NOMO-1 treated with dmso at 0.1 percent for 144 hours (cell line): Measurements from ENCODE around the gene NFKBIB.

Experiments
- DNase-seq: peaks from one replicate; lab custom pipeline; 2025; ENCODE audit not compliant: unreplicated experiment; lab: John Stamatoyannopoulos, UW

The NFKBIB gene

DNA sequence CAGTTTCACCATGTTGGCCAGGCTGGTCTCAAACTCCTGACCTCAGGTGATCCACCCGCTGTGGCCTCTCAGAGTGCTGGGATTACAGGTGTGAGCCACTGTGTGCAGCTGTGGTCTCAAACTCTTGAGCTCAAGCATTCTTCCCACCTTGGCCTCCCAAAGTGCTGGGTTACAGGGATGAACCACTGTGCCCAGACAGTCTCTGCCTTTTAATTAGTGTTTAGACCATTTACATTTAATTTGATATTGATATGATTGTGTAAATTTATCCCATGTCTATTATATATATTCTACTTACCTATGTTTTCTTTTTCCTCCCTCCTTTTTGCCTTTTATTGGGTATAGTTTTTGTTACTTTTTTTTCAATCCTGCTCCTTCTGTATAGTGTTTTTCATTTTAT lies 1.9 kb downstream of the NFKBIB start:
- DNase-seq = no peak

DNA sequence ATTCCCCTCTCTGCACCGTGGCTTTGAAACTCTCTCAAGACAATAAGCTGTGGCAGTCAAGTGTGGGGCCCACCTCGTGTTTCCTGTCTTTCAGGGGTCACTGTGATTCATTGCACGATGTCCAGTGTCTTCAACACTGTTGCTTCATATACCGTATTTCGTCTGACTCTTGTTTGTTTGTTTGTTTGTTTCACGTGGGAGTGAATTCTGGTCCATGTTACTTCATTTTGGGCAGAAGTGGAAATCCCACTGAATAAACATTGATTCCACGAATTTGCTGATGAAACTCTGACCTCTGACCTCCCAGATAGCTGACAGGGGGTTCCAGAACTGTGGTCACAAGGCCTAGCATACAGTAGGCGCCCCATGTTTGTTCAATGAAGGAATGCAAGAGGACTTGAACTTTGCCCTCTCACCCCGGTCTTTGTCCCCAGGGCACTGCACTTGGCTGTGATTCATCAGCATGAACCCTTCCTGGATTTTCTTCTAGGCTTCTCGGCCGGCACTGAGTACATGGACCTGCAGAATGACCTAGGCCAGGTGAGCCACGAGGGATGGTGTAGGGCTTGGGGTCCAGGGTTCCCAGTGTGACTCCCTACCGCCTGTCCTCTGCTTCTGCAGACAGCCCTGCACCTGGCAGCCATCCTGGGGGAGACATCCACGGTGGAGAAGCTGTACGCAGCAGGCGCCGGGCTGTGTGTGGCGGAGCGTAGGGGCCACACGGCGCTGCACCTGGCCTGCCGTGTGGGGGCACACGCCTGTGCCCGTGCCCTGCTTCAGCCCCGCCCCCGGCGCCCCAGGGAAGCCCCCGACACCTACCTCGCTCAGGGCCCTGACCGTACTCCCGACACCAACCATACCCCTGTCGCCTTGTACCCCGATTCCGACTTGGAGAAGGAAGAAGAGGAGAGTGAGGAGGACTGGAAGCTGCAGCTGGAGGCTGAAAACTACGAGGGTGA lies 5.1 kb downstream of the NFKBIB start:
- no peak for DNase-seq

DNA sequence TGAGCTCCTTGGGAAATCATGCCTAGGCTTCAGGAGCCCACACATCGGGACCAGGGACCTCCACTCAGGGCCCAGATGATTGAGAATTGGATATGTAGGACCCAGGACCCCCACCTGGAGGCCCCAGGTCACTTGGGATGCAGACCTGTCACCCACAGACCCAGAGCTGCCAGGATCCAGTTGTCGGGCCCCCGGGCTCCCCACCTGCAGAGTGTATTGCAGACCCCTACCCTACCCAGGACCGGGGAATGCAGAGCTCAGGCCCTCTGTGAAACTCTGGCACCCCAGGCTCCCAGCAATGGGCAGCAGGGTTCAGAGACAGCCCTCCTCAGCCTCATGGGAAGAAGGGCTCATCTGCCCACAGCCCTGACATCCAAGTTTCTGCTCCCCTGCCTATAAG lies 5.9 kb downstream of the NFKBIB start:
- no peak for DNase-seq

DNA sequence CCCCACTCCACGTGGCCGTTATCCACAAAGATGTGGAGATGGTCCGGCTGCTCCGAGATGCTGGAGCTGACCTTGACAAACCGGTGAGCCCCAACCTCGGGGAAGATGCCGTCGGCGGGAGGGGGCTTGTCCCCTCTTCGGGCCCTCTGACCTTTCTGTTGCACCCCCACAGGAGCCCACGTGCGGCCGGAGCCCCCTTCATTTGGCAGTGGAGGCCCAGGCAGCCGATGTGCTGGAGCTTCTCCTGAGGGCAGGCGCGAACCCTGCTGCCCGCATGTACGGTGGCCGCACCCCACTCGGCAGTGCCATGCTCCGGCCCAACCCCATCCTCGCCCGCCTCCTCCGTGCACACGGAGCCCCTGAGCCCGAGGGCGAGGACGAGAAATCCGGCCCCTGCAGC lies 7.5 kb downstream of the NFKBIB start:
- no peak for DNase-seq

DNA sequence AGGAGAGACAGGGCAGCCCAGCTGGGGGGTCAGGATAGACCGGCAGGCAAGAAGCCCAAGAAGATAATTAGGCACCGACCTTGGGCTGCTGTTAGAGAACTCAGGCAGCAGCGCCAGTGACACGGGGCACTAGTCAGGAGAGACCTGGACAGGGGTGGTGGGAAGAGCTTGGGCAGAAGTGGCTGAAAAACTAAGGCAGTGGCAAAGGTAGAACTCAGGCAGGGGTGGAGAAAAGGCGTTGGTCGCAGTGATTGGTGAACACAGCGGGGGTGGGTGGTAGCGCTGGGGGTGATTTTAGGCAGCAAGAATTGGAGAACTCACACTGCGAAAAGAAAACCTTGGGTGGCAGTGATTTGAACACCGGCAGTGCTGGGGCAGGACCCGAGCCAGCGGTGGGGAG lies 7.9 kb downstream of the NFKBIB start:
- DNase-seq = no peak

DNA sequence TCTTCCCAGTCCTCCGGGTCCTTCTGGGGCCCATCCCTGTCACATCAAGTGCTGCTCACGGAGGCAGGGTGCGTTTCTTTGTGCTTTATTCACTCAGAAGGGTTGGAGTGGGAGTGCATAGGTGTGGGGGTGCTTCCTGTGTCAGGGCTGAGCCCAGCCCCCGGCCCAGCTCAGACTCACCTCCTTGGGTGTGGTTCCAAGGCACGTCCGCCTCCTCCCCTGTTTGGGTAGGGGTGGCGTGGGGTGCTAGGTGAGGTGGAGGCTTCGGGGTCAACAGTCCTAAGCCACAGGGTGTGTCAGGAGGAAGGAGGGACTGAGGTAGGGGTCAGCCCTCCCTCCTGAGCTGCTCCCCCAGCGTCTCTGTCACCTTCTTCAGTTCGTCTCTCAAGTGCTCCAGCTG lies 9.1 kb downstream of the NFKBIB start:
- DNase-seq = no peak

DNA sequence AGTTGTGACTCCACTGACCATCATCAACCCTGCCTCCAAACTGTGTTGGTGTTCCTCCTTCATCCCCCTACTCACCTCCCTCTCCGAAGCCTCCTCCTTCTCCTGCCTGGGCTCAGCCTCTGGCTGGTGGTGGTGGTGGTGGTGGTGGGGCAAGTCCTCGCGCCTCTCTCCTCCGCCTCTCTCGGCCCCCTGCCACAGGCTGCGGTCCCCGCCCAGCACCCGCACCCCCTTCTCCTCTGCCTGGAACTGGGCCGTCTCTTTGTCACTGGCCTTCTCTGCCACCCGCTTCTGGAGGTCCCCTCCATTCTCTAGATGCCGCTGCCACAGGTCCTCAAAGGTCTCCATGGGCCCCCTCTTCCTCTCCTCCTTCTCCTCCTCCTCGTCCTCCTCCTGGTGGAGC lies 10.7 kb downstream of the NFKBIB start:
- DNase-seq = no peak

DNA sequence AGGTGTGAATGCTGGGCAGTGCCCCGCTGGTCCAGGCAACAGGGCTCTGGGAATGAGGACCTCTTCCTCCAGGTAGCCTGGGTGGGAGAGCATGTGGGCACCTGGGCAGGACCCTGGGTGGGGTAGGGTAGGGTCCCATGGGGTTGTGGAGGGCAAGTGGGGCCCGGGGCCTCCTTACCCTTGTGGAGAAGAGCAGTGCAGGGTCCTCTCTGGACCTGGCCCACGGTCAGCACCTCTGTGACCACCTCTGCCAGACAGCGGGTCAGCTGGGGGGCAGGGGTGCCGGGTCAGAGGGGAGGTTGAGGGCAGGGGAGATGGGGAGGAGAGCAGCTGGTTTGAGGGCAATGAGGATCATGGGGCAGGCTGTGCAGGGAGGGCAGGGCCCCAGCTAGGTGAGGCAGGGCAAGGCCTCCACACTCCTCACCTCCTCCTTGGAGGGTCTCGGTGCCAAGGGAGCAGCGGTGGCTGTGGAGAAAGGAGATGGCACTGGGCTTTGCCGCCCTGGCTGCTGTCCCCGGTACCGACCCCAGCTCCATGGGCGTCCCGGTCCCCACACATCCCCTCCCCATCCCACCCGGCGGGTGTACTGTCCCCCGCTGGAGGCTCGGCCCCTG lies 11.7 kb downstream of the NFKBIB start:
- no peak for DNase-seq

DNA sequence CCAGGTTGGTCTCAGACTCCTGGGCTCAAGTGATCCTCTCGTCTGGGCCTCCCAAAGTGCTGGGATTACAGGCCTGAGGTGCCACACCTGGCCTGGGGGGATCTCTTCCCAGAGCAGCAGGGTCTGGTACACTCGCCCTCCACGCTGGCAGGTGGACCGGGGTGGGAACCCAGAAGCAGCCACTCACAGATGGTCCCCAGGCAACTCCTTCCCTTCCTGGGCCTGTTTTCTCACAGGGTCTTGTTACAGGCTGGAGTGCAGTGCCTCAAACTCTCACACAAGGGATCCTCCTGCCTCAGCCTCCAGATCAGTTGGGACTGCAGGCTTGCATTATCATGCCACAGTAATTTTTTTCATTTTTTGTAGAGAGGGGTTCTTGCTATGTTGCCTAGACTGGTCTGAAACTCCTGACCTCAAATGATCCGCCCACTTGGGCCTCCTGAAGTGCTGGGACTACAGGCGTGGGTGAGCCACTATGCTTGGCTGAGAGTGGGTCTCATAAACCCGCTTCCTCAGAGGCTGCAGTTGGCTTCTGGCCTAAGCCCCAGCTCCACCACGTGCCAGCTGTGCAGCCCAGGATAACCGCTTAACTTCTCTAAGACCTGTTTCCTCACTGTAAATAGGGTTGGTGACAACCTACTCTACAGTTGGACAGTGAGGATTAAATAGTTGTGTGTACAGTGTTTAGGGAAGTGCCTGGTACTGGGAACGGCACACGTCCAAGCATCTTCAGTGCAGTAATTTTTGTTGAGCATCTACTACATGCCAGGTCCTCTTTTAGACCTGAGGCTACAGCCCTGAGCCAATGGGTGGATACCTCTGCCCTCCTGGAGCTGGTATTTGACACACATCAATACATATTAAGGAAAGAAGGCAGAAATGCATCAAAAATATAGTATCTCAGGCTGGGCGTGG lies 13.1 kb downstream of the NFKBIB start:
- no peak for DNase-seq

DNA sequence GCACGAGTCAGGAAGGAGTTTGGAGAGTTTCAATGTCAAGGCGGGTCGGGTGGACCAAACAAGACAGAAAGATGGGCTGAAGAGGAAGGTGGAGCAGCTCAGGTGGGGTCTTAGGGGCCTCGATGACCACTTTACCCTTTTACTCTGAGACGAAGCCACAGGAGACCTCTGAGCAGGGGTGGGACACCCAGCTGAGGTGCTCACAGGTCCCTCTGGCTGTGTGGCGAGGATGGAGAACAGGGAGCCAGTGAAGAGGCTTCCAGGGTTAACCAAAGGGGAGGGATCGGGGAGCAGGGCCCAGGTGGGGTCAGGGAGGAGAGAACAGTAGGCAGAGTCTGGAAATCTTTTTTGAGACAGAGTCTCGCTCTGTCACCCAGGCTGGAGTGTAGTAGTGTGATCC lies 14.2 kb downstream of the NFKBIB start:
- no peak for DNase-seq

DNA sequence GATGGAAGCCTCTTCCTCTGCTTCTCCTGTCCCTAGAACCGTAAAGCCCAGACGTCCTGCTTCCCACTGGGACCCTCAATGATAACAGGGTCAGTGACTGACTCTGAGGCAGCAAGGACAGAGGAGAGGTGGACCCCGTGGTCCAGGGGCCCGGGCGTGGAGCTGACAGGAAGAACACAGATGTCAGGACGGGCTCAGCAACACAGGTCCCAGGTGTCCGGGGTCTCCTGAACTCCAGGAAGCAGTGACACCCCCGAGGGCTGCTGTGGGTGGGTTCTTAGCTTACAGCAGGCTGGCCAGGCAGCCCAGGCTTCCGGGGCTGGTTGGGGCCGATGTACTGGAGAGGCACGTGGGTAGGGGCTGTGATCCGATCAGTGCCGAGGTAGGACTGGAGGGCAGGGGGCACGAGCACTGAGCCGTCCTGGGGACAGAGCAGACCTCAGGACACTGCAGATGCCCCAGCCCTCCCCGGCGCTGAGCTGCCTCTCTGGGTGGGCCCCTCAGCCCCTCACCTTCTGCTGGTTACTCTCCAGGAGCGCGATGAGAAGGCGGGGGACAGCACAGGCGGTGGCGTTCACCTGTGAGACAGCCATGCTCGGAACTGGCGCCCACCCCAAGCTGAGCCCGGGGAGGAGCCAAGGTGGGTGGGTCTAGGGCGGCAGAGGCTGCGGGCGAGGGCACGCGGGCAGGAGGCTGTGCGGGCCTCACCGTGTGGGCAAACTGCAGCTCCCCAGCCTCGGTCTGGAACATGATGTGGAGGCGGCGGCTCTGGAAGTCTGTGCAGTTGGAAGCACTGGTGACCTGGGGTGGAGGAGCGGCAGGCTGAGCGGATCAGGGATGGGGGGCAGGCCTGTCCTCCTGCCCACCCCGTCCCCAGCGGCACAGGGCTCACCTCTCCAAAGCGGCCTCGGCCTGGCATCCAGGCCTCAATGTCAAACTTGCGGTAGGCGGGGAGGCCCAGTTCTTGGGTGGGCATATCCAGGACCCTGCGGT lies 15.9 kb downstream of the NFKBIB start:
- DNase-seq = no peak

DNA sequence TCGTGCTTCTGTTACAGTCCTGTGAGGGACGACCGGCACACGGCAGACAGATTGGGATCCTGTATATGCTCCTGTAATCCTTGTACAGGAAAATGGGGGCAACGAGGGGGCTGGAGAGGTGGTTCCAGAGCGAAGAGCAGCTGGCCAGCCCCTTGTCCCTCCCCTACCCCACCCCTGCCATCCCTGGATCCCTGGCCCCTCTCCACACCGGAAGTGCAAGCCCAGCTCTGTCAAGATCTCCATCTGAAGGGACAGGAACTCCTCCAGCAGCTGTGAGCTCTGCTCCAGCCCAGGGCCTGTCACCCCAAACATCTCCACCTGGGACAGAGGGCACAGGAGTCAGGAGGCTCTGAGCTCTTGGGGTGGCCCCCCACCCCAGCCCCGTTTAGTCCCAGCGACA lies 17.7 kb downstream of the NFKBIB start:
- no peak for DNase-seq

DNA sequence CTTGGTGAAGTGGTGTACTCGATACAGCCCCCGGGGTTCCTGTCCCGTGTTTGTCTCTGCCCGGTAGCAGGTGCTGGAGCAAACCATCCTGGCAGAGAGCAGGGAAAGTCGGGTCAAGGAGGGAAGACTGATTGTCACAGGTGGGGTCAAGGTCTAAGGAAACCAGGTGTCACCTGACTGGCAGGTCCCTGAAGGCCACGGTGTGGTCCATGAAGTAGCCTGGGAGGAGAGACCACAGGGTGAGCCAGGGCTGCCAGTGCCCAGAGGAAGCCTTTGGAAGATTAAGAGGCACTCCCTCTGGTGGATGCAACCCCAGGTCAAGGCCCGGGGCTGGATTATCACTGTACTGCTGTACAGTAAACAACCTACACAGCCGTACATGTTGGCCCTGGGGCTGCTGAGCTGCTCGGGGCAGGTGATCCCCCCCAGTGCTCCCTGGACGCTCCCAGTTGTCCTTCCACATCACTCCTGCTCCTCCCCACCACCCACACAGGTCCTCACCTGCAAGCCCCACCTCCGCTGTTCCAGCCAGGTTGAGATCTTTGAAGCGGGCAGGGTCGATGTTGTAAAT lies 18.2 kb downstream of the NFKBIB start:
- DNase-seq = no peak

DNA sequence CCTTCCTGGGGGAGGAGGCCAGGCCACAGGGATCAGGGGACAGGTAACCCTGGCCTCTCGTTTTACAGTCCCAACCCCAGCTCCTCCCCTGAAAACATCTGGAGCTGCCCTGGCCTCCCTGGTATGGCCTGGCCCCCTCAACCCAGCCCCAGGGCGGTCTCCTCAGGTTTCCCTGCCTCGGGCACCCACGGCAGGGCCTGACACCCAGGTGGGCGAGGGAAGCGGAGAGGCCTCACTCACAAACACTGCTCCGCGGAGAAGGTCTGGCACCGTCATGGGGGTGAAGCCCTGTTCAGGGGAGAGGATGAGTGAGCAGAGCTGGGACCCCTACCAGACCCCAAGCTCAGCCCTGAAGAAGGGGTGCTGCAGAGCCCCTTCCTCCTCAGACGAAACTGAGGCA lies 18.8 kb downstream of the NFKBIB start:
- DNase-seq = no peak

DNA sequence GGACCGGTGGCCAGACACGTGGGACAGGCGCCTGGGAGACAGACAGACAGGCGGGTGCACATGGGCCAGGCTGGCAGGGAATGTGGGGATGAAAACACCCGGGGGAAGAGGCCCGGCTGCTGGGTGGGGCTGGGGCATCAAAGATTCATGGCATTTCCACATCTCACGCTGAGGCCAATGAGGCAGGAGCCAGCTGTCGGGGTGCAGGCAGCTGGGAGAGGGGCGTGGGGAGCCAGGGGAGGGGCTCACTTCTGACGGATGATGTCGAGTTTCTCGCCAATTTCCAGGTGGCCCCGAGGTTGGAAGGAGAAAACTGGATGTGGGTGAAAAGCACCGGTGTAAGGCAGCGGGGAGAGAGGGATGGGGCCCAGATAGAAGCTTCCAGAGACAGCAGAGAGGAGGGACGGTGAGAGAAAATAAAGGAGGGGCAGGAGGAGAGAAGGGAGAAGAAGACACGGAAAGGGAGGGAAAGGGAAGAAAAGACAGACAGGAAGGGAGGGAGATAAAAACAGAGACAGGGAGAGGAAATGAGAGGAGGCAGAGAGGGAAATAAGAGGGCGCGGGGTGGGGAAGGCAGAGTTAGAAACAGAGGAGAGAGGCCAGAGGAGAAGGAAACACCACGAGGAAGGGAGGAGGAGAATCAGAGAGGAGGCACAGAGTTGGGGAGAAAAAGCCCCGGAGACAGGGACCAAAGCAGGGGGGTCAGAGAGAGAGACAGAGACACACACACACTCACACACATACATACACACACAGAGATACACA lies 20.2 kb downstream of the NFKBIB start:
- DNase-seq = no peak

DNA sequence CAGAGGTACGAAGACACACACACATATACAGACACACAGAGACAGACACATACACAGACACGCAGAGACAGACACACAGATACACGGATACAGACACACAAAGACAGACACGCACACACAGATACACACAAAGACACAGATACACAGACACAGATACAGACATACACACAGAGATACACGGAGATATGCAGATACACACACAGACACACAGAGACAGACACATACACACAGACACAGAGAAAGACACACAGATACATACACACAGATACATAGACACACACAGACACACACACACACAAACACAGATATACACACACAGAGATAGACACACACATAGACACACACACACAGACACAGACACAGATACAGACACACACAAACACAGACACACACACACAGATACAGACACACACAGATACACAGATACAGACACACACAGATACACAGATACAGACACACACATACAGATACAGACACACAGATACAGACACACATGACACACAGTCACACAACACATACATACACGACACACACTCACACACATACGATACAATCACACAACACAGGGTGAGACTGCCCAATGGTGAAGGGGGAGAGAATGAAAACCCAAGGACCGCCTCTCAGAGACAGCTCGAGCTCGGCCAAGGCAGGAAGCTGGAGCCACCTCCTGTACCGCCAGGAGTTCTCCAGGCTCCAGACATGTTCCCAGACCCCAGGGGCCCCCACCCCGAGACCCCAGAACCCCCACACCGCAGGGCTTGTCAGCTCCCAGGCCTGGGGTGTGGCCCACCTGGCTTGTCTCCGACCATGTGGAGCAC lies 21.0 kb downstream of the NFKBIB start:
- no peak for DNase-seq

DNA sequence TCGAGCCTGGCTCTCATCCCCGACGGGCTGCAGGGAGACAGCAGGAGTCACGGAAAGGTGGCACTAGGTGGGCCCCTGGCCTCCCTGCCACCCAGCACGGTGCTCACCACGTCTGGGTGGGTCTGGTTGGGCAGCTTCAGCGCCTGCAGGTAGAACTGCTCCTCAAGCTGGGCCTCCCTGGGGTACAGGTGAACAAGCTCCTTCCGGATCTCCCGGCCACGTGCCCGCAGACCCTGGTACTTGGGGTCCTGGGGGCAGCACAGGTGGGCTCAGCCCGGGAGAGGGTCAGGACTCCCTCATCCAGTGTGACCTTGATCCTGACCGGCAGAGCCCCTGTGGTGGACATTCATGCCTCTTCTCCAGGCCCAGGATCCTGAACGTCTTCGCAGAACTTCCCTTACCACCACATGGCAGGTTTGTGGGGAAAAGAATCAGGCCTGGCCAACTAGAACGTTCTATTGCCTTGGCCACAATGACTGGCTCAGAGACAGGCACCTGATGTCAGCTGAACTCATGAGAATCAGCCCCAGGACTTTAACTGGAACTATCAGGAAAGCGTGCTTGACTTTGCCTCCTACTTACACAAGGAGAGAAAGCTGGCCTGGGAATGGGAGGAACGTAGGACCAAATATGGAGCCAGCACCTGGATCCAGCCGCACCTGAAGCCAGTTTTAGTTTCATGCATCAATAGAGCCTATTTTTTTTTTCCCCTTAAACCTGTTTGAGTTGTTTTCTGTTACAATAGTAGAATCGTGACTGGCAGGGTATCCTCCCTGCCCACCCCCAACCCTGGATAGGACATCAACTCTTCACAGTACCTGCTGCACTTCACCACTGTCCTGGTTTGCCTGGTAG lies 21.9 kb downstream of the NFKBIB start:
- DNase-seq = no peak
